Caco-2 (cell line): ENCODE measurements around the gene CEACAM8. TPM values are rescaled to one million over a fixed set of nuclear protein-coding genes. Genes with fewer than 3 reads are reported as not detected.
"Not testable (repeated sequence)": the region's sequence is repeated elsewhere in the genome, so short reads cannot be mapped to it uniquely, and the experiment has no call there.

Source experiments
- BruUV-seq: library from RNA; stranded (reverse); fragments of 400-500 nt; replicated peaks from 2 replicates; lab custom pipeline; 2021; lab: Mats Ljungman, UMichigan
- CTCF ChIA-PET: fragments of 300-600 bp; sonication (Branson Sonifier 250); formaldehyde crosslinking; loops from one replicate; lab custom pipeline; 2022; ENCODE audit warnings: antibody characterized with exemption; lab: Charles Lee
- POLR2A ChIA-PET: fragments of 300-600 bp; sonication (Branson Sonifier 250); formaldehyde crosslinking; loops from one replicate; lab custom pipeline; 2022; ENCODE audit warnings: antibody characterized with exemption; lab: Charles Lee
- DNase-seq, 2 experiments: peaks; one replicate each; pipeline versions ENCODE4 v3.0.0 to v3.0.0-alpha.2; 2020 to 2022
- H3K27me3 ChIP-seq: replicated peaks from 2 replicates; pipeline ENCODE4 v1.6.0; 2011; ENCODE audit warnings: low read length; ENCODE audit not compliant: control insufficient read depth, insufficient read depth
- H3K36me3 ChIP-seq: 2 replicates; pipeline ENCODE4 v1.5.1; 2011; ENCODE audit warnings: low read length; ENCODE audit not compliant: control insufficient read depth, insufficient read depth
- H3K4me1 ChIP-seq: fragments of 250-450 bp; sonication (Bioruptor Pico); 2 replicates; pipeline ENCODE4 v1.5.1; 2020; ENCODE audit warnings: mild to moderate bottlenecking
- H3K4me3 ChIP-seq: 2 replicates; pipeline ENCODE4 v1.5.1; 2011; ENCODE audit warnings: low read depth, mild to moderate bottlenecking, control low read depth, low read length
- H3K9me3 ChIP-seq: fragments of 250-450 bp; sonication (Bioruptor Pico); 2 replicates; pipeline ENCODE4 v1.5.1; 2020; ENCODE audit warnings: mild to moderate bottlenecking, moderate library complexity
- H3K27ac Mint-ChIP-seq: one replicate; pipeline ENCODE4 v1.8.0; 2022; ENCODE audit warnings: mixed read lengths; ENCODE audit not compliant: unreplicated experiment
- H3K27me3 Mint-ChIP-seq: one replicate; pipeline ENCODE4 v1.8.0; 2022; ENCODE audit warnings: mixed read lengths; ENCODE audit not compliant: insufficient read depth, unreplicated experiment
- H3K36me3 Mint-ChIP-seq: one replicate; pipeline ENCODE4 v1.8.0; 2022; ENCODE audit warnings: mild to moderate bottlenecking, mixed read lengths; ENCODE audit not compliant: insufficient read depth, unreplicated experiment
- H3K4me1 Mint-ChIP-seq: one replicate; pipeline ENCODE4 v1.8.0; 2022; ENCODE audit warnings: low read depth, mixed read lengths; ENCODE audit not compliant: unreplicated experiment
- H3K4me3 Mint-ChIP-seq: one replicate; pipeline ENCODE4 v1.8.0; 2022; ENCODE audit warnings: mild to moderate bottlenecking, moderate library complexity, mixed read lengths; ENCODE audit not compliant: unreplicated experiment
- H3K9me3 Mint-ChIP-seq: one replicate; pipeline ENCODE4 v1.8.0; 2022; ENCODE audit warnings: mixed read lengths; ENCODE audit not compliant: unreplicated experiment
- CTCF ChIP-seq, 2 experiments: fragments of 200-600 bp in 1 of 2; IDR thresholded peaks; 1 replicate in 1 of 2; 2 replicates in 1 of 2; pipeline versions ENCODE4 v1.5.1 to v1.8.0; 2011 to 2022; ENCODE audit warnings: antibody characterized with exemption in 1 of 2, control low read depth in 1 of 2, inconsistent platforms in 1 of 2, low read depth in 1 of 2, low read length in 1 of 2, mild to moderate bottlenecking in 1 of 2, moderate library complexity in 1 of 2; ENCODE audit not compliant: insufficient read depth in 1 of 2, severe bottlenecking in 1 of 2, unreplicated experiment in 1 of 2
- intact Hi-C: fragments of 100-400 bp; cut with micrococcal nuclease; formaldehyde crosslinking; loops from one replicate; pipeline ENCODE4 v1.10.0; 2022; ENCODE audit not compliant: unreplicated experiment
- total RNA-seq: library from RNA; stranded (reverse); gene quantifications from 2 replicates; pipeline ENCODE4 v1.2.3, GENCODE V29; 2022

Gene CEACAM8
- total RNA-seq, 1 experiment from 2014 or later = not detected

GRCh38 chr19:42558450-42559150, 36.1 kb downstream of the CEACAM8 start:
- intact Hi-C loops = no loop called here
- Mint-ChIP-seq H3K36me3 (no peaks in the 10 kb centered on the region), H3K27ac (no peak overlapping the region), H3K4me1 (peaks cover 5% of the 10 kb centered on the region), H3K27me3 (peaks cover 8% of the 10 kb centered on the region), H3K4me3 (no peak overlapping the region), H3K9me3 (peaks cover 13% of the 10 kb centered on the region)
- Histone ChIP-seq H3K9me3 (peaks cover 6% of the 10 kb centered on the region; the same call in 1 of the 2 replicates), H3K36me3 (no peaks in the 10 kb centered on the region), H3K4me3 (no peak overlapping the region), H3K4me1 (no peaks in the 10 kb centered on the region), H3K27me3 (no peaks in the 10 kb centered on the region)
- CTCF ChIA-PET = interaction anchor here (0.6 kb wide), 1 partner anchor 120 kb away, joined by 4 read pairs; no protein-coding TSS in a partner anchor
- no peak for DNase-seq
- no peak for TF ChIP-seq CTCF (IDR thresholded peaks at IDR 0.05; ENCODE audit: insufficient read depth in 1 of 2, low read depth in 1 of 2, low read length in 1 of 2, severe bottlenecking in 1 of 2, unreplicated experiment in 1 of 2)
- POLR2A ChIA-PET = no interaction called here
- no TSS peak for BruUV-seq

- H3K4me1 Mint-ChIP-seq, H3K36me3 Mint-ChIP-seq, CTCF ChIA-PET, POLR2A ChIA-PET, H3K9me3 ChIP-seq, H3K36me3 ChIP-seq, H3K4me3 ChIP-seq, H3K27me3 Mint-ChIP-seq, intact Hi-C loops, H3K27ac Mint-ChIP-seq, BruUV-seq, H3K4me3 Mint-ChIP-seq, H3K4me1 ChIP-seq, DNase-seq, H3K27me3 ChIP-seq: not testable (repeated sequence)
- H3K9me3 Mint-ChIP-seq = peaks cover 13% of the 10 kb centered on the region
These were observed 37.3 kb downstream of the CEACAM8 start for GRCh38 chr19:42557386-42557871.

GRCh38 chr19:42555801-42556200, 38.9 kb downstream of the CEACAM8 start:
- CTCF ChIA-PET = no interaction called here
- H3K4me1 Mint-ChIP-seq = peaks cover 5% of the 10 kb centered on the region

More at GRCh38 chr19:42555801-42556200, 38.9 kb downstream of the CEACAM8 start:
- Histone ChIP-seq H3K27me3 (no peaks in the 10 kb centered on the region), H3K9me3 (peaks cover 11% of the 10 kb centered on the region), H3K36me3 (no peaks in the 10 kb centered on the region), H3K4me1 (no peaks in the 10 kb centered on the region), H3K4me3 (no peak overlapping the region)
- no TSS peak for BruUV-seq
- no peak overlapping the region for H3K4me3 Mint-ChIP-seq
- TF ChIP-seq CTCF (IDR thresholded peaks at IDR 0.05; ENCODE audit: insufficient read depth in 1 of 2, low read depth in 1 of 2, low read length in 1 of 2, severe bottlenecking in 1 of 2, unreplicated experiment in 1 of 2) = no peak
- H3K27me3 Mint-ChIP-seq = no peaks in the 10 kb centered on the region
- no peak overlapping the region for H3K27ac Mint-ChIP-seq
- intact Hi-C loops = no loop called here
- H3K9me3 Mint-ChIP-seq = peaks cover 21% of the 10 kb centered on the region
- POLR2A ChIA-PET = no interaction called here
- H3K36me3 Mint-ChIP-seq = no peaks in the 10 kb centered on the region
- no peak for DNase-seq
